Heart right ventricle (tissue), 16 donors: ENCODE results near the gene BDKRB2. TPM values are rescaled to one million over a fixed set of nuclear protein-coding genes. Genes with fewer than 3 reads are reported as not detected.

Experiments
- ATAC-seq, 8 donors: fragments of 200-7000 bp; cut with Tn5 transposase; one replicate each; pipeline ENCODE4 v1.9.1; 2020; ENCODE audit warnings: mild to moderate bottlenecking in 8 of 8, moderate library complexity in 8 of 8, moderate number of reproducible peaks in 1 of 8
- DNase-seq, 2 donors: peaks; one replicate each; pipeline ENCODE4 v3.0.0-alpha.2; 2020
- H3K27ac ChIP-seq, 10 donors: fragments of 200-600 bp; sonication (generic) in 2 of 10; one replicate each; pipeline versions ENCODE4 v1.5.0 to v1.8.0; 2020 to 2022; ENCODE audit warnings: mild to moderate bottlenecking in 3 of 10
- H3K27me3 ChIP-seq, 7 donors: fragments of 200-600 bp; one replicate each; pipeline ENCODE4 v1.8.0; 2021 to 2022; ENCODE audit warnings: mild to moderate bottlenecking in 2 of 7
- H3K36me3 ChIP-seq, 9 donors: fragments of 200-600 bp; sonication (generic) in 1 of 9; one replicate each; pipeline versions ENCODE4 v1.5.0 to v1.8.0; 2020 to 2022; ENCODE audit warnings: mild to moderate bottlenecking in 2 of 9
- H3K4me1 ChIP-seq, 9 donors: fragments of 200-600 bp; sonication (generic) in 1 of 9; one replicate each; pipeline versions ENCODE4 v1.5.0 to v1.8.0; 2020 to 2022; ENCODE audit warnings: mild to moderate bottlenecking in 4 of 9
- H3K4me3 ChIP-seq, 10 donors: fragments of 200-600 bp; sonication (generic) in 2 of 10; one replicate each; pipeline versions ENCODE4 v1.5.0 to v1.8.0; 2020 to 2022; ENCODE audit warnings: mild to moderate bottlenecking in 7 of 10, moderate library complexity in 2 of 10
- H3K9me3 ChIP-seq, 11 donors: fragments of 200-600 bp in 10 of 11; sonication (generic) in 2 of 11; one replicate each; pipeline versions ENCODE4 v1.5.0 to v1.8.0; 2013 to 2022; ENCODE audit warnings: mild to moderate bottlenecking in 2 of 11, control low read depth in 1 of 11, moderate library complexity in 1 of 11
- WGBS, 2 donors: extraction: QIAGEN DNeasy Blood & Tissue Kit; methylation state at CpG; one replicate each; pipeline ENCODE4 v1.1.7; 2013; ENCODE audit warnings: inconsistent platforms in 1 of 2; 5-methylcytosine and 5-hydroxymethylcytosine counted together
- intact Hi-C, 10 donors: fragments of 100-400 bp; cut with DNase I; formaldehyde crosslinking; loops; one replicate each; pipeline versions ENCODE4 v1.11.1 to v1.14.2; 2022
- polyA plus RNA-seq, 2 donors: library from polyadenylated mRNA; stranded (reverse); fragments of 200-250 nt; gene quantifications; one replicate each; pipeline ENCODE4 v1.2.3, GENCODE V29; 2013
- total RNA-seq, 10 donors: library from RNA; stranded (reverse); fragmentation: NEBNext Ultra II Directional in 3 of 10; extraction: Animal tissue kit (Norgen Biotek cat#: 25700) in 3 of 10; gene quantifications; one replicate each; pipeline versions ENCODE4 v1.2.1 to v1.2.4, GENCODE V29; 2021 to 2023
- TF ChIP-seq, protein P1 (sequence below), 9 donors: fragments of 200-600 bp; sonication (generic) in 2 of 9; IDR thresholded peaks; one replicate each; pipeline versions ENCODE4 v1.5.0 to v1.8.0; 2021 to 2022; ENCODE audit warnings: antibody characterized with exemption in 9 of 9, mild to moderate bottlenecking in 5 of 9, moderate library complexity in 1 of 9
- donor health status: Arrhythmogenic right ventricular cardiomyopathy.
- donor health status: ischemic (EF 13 %, LVEDD 7.1; RV severe dilation, severe dysfunction).
- donor health status: healthy with polysubstance abuse.
- donor health status: DM: no; HTN: yes; CAD: no.
- donor health status: DM: no; HTN: no; CAD: no.
- donor health status: ischemic (EF 25% LVEDD 6.9; RV normal size, moderate dysfunction).
- donor health status: ischemic (EF 25% LVEDD 5.7; RV mildly dilated, moderate dysfunction).
- donor health status: healthy.
- donor health status: DM: yes; HTN: yes; CAD: no.
- donor health status: Ischemic cardiomyopathy.
- donor health status: ischemic (EF 35%, LVEDD 5.7; RV mildly dilated, moderate dysfunction).
- donor health status: nonischemic (EF 11% LVEDD 7.7; RV severe dilation, severe dysfunction).
- donor health status: DM: yes; HTN: yes; CAD: no.
- donor health status: PGD.
- donor health status: ischemic (EF 29% LVEDD 5.4; RV normal size, mild dysfunction).
- donor health status: nonischemic (EF 23%, LVEDD 6.1; RV moderate dilation, normal function).

BDKRB2 gene
- total and polyA plus RNA-seq, 12 donors = 0.19 to 3.6 (median 0.59) TPM

DNA sequence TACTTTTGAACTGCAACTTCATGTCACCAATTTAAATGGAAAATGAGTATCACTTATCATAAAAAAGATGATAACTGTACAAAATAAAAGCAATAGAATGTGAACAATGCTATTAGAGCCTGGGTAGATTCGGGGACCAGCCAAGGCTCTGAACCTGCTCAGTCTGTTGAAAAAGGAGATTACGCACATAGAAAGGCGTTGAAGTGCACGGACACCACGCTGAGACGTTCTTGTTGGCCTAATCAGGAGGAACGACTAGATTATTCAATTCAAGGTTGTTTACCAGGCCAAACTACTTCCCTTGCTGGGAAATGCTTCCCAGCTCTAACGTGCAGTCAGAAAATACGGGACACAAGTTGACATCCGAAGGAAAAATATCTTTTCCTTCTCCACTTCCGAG, 27.9 kb downstream of the BDKRB2 start:
- peaks cover 0 to 2% (median 0%) of the 10 kb centered on the region in 9 donors for H3K4me1 ChIP-seq
- intact Hi-C loops = no loop called here
- no peak overlapping the region for H3K4me3 ChIP-seq
- WGBS, 2 donors = 70 to 76% methylated on average over 11 of the region's 11 CpGs
- no peaks in the 10 kb centered on the region for H3K36me3 ChIP-seq
- ATAC-seq (no peak), DNase-seq (no peak)
- TF ChIP-seq, protein P1, sequence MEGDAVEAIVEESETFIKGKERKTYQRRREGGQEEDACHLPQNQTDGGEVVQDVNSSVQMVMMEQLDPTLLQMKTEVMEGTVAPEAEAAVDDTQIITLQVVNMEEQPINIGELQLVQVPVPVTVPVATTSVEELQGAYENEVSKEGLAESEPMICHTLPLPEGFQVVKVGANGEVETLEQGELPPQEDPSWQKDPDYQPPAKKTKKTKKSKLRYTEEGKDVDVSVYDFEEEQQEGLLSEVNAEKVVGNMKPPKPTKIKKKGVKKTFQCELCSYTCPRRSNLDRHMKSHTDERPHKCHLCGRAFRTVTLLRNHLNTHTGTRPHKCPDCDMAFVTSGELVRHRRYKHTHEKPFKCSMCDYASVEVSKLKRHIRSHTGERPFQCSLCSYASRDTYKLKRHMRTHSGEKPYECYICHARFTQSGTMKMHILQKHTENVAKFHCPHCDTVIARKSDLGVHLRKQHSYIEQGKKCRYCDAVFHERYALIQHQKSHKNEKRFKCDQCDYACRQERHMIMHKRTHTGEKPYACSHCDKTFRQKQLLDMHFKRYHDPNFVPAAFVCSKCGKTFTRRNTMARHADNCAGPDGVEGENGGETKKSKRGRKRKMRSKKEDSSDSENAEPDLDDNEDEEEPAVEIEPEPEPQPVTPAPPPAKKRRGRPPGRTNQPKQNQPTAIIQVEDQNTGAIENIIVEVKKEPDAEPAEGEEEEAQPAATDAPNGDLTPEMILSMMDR (IDR thresholded peaks at IDR 0.05) = no peak
- no peak overlapping the region for H3K27ac ChIP-seq
- H3K27me3 ChIP-seq = peaks cover 0 to 17% (median 4%) of the 10 kb centered on the region in 7 donors
- H3K9me3 ChIP-seq = peaks cover 0 to 14% (median 0%) of the 10 kb centered on the region in 11 donors

DNA sequence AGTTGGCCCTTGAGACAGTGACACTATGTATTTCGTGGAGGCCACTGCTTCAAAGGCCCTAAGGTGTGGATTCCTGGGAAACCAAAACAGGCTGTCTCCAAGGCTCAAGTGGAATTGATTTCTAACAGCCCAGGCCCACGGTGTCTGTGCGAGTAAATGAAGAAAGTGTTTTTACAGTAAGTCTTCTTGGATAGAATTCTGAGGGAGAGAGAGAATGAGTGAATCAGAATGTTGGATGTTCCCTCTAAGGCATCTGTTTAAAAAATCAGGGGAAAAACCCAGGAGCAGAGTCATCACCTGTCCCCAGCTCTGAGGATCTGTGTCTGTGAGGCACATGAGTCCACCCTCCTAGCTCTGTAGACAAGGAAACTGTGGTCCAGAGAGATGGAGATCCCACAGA, 29.0 kb downstream of the BDKRB2 start:
- WGBS, 2 donors = 70 to 77% methylated on average over 3 of the region's 3 CpGs
- no peak for ATAC-seq
- no peak for DNase-seq

DNA sequence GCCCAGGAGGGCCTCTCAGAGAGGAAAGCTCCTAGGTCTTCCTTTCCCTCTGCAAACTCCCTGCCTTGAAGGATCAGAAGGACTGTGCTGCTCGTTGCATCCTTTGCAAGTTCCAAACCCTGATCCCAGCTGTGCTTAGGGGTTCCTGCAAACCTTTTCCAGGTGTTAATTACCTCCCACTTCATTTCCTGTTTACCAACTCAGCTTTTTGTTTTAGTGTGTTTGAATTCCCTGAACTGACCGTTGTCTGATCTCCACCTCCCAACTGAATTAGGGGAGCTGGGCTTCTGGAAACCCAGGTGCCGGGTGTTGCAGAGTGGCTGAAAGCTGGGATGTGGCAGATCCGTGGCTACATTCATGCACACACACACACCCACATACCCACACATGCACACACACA, 30.8 kb downstream of the BDKRB2 start:
- Histone ChIP-seq H3K9me3 (no peaks in the 10 kb centered on the region), H3K4me3 (no peak overlapping the region), H3K36me3 (no peaks in the 10 kb centered on the region), H3K4me1 (no peaks in the 10 kb centered on the region), H3K27me3 (peaks cover 0 to 37% (median 10%) of the 10 kb centered on the region in 7 donors), H3K27ac (no peak overlapping the region)
- intact Hi-C loops = no loop called here
- DNase-seq (no peak), ATAC-seq (no peak)
- 40 to 55% methylated on average over 4 of the region's 4 CpGs for WGBS, 2 donors
- TF ChIP-seq, protein P1 (IDR thresholded peaks at IDR 0.05) = no peak

More for the DNA sequence above, 29.0 kb downstream of the BDKRB2 start:
- Histone ChIP-seq H3K36me3 (no peaks in the 10 kb centered on the region), H3K27ac (peak overlapping the region in 1 of 10 donors; percentile 26), H3K9me3 (peaks cover 0 to 6% (median 0%) of the 10 kb centered on the region in 11 donors), H3K27me3 (peaks cover 0 to 22% (median 5%) of the 10 kb centered on the region in 7 donors), H3K4me1 (no peaks in the 10 kb centered on the region), H3K4me3 (no peak overlapping the region)
- intact Hi-C loops = no loop called here
- TF ChIP-seq, protein P1 (IDR thresholded peaks at IDR 0.05) = no peak

DNA sequence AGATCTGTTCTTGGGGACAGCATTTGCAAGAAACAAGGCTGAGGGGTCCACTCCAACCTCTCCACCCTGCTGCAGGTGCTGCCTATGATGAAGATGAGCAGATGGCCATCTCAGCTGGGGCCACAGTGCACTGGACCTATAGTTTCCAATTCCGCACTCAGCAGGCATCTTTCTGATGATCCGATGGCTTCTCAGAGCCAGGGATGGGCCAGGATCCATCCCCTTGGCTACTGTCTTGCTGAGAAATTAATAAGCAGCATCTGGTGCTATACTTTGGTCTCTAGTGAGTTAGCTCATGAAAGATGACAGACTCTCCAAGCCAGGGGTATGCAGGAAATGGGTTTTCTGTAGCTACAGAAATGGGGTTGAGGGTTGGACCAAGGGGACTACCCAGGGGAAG, 33.0 kb downstream of the BDKRB2 start:
- Histone ChIP-seq H3K36me3 (no peaks in the 10 kb centered on the region), H3K4me3 (no peak overlapping the region), H3K27me3 (peaks cover 0 to 39% (median 12%) of the 10 kb centered on the region in 7 donors), H3K4me1 (no peaks in the 10 kb centered on the region), H3K27ac (no peak overlapping the region), H3K9me3 (no peaks in the 10 kb centered on the region)
- TF ChIP-seq, protein P1 (IDR thresholded peaks at IDR 0.05) = no peak
- ATAC-seq = no peak
- WGBS, 2 donors = 85 to 98% methylated on average over 2 of the region's 2 CpGs
- intact Hi-C loops = no loop called here
- DNase-seq = no peak
